ENCODE measurements around the gene ZFYVE21.

GRCh38 chr14:103684471-103684870 lies 31.1 kb upstream of the ZFYVE21 start:
- no peak for TF ChIP-seq RAD21 (IDR thresholded peaks at IDR 0.05; ENCODE audit: low read depth)
- no peak for TF ChIP-seq JUND (IDR thresholded peaks at IDR 0.05)
- no peak for TF ChIP-seq ATF3 (IDR thresholded peaks at IDR 0.05)
- TF ChIP-seq CTCF (IDR thresholded peaks at IDR 0.05 in 2 of 3, conservative IDR thresholded peaks at IDR 0.05 in 1 of 3; ENCODE audit: borderline replicate concordance in 1 of 3, insufficient read depth in 1 of 3, low read depth in 2 of 3, low read length in 2 of 3), result no peak
